RWPE1 (cell line): ENCODE measurements around the gene MSRB2.

Experiments
- CTCF ChIA-PET: fragments of 350-600 bp; sonication (Branson Sonifier 250); formaldehyde crosslinking; extraction: SDS; loops from one replicate; lab custom pipeline; 2021; lab: Yijun Ruan, JAX
- POLR2A ChIA-PET: fragments of 400-600 bp; formaldehyde crosslinking; extraction: SDS; loops from one replicate; lab custom pipeline; 2020; ENCODE audit warnings: antibody characterized with exemption; ENCODE audit not compliant: low non-redundant PET; lab: Yijun Ruan, JAX
- DNase-seq: peaks from one replicate; pipeline ENCODE4 v3.0.0; 2012; ENCODE audit warnings: low spot score
- H3K27ac ChIP-seq: fragments of 450-650 bp; 2 replicates; pipeline ENCODE4 v1.5.1; 2017
- TF ChIP-seq, protein P1 (sequence below): fragments of 450-650 bp; conservative IDR thresholded peaks from 2 replicates; pipeline ENCODE4 v1.5.1; 2017; ENCODE audit warnings: low read depth, mild to moderate bottlenecking

The MSRB2 gene

GRCh38 chr10:23053036-23053435 lies 42.3 kb upstream of the MSRB2 start:
- ChIA-PET POLR2A (no interaction called here), CTCF (interaction anchor here (0.6 to 0.7 kb wide), 2 partner anchors 23 to 388 kb away, joined by 3 to 5 read pairs; no protein-coding TSS in a partner anchor)
- DNase-seq: peak; percentile 48
- H3K27ac ChIP-seq: no peak overlapping the region
- TF ChIP-seq, protein P1, sequence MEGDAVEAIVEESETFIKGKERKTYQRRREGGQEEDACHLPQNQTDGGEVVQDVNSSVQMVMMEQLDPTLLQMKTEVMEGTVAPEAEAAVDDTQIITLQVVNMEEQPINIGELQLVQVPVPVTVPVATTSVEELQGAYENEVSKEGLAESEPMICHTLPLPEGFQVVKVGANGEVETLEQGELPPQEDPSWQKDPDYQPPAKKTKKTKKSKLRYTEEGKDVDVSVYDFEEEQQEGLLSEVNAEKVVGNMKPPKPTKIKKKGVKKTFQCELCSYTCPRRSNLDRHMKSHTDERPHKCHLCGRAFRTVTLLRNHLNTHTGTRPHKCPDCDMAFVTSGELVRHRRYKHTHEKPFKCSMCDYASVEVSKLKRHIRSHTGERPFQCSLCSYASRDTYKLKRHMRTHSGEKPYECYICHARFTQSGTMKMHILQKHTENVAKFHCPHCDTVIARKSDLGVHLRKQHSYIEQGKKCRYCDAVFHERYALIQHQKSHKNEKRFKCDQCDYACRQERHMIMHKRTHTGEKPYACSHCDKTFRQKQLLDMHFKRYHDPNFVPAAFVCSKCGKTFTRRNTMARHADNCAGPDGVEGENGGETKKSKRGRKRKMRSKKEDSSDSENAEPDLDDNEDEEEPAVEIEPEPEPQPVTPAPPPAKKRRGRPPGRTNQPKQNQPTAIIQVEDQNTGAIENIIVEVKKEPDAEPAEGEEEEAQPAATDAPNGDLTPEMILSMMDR: no peak

GRCh38 chr10:23055424-23056185 lies 39.8 kb upstream of the MSRB2 start:
- ChIA-PET POLR2A (no interaction called here), CTCF (interaction anchor here (0.7 kb wide), 1 partner anchor 1966 kb away, joined by 3 read pairs; no protein-coding TSS in a partner anchor)
- no peak for DNase-seq
- no peak overlapping the region for H3K27ac ChIP-seq
- TF ChIP-seq, protein P1: no peak

GRCh38 chr10:23056186-23056579 lies 39.2 kb upstream of the MSRB2 start:
- no peak for DNase-seq
- TF ChIP-seq, protein P1: no peak
- H3K27ac ChIP-seq: no peak overlapping the region
- ChIA-PET POLR2A (no interaction called here), CTCF (interaction anchor here (0.7 kb wide), 1 partner anchor 1966 kb away, joined by 3 read pairs; no protein-coding TSS in a partner anchor)

- TF ChIP-seq, protein P1: no peak
- no peak overlapping the region for H3K27ac ChIP-seq
- no peak for DNase-seq
- ChIA-PET POLR2A (no interaction called here), CTCF (no interaction called here)
These were observed 37.0 kb upstream of the MSRB2 start for GRCh38 chr10:23058366-23058765.

- no peak for DNase-seq
- ChIA-PET CTCF (no interaction called here), POLR2A (no interaction called here)
- H3K27ac ChIP-seq: no peak overlapping the region
- TF ChIP-seq, protein P1: no peak
These were observed 34.5 kb upstream of the MSRB2 start for GRCh38 chr10:23060918-23061317.

DNA sequence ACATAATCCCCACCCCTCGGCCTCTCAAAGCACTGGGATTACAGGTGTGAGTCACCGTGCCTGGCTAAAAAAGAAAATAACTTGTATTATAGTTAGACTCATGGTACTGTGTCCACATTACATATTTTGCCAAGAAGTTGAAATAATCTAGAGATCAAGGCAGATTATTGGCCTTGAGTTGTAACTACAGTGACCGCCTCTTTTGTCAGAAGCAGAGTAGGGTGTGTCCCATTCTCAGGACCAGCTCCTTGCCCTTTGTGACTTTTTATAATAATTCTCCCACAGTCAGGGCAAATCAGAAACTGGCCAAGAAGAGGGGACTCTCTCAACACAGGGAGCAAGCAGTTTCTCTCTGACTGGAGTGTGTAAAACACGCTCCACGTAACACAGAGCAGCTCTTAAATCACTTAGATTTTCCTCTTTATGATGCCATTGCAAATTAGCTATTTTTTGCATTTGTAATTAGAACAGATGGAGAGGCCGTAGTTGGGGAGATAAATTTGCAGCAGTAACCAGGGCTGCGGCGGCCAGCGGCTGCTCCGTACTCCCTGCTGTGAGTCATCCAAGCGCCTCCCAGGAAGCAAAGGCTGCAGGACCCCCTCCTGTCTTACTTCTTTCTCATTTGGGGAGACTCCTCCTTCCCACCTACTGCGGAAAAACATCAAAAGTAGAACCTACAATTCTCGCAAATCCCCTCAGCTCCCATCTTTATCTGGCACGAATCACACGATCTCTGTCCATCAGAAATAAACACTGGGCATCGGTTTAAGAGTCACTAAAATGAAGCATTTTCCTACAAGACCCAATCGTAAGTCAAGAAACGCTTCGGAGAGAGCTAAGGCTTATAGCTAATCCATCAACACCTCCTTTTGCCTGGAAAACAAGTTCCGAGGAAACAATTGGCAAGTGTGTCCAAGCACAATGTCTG lies 32.1 kb upstream of the MSRB2 start:
- DNase-seq: no peak
- no peak overlapping the region for H3K27ac ChIP-seq
- ChIA-PET CTCF (no interaction called here), POLR2A (no interaction called here)
- TF ChIP-seq, protein P1: no peak
